Measurements from ENCODE around the gene MARCKSL1. TPM values are rescaled to one million over a fixed set of nuclear protein-coding genes. Genes with fewer than 3 reads are reported as not detected.
"Not testable (repeated sequence)": the region's sequence is repeated elsewhere in the genome, so short reads cannot be mapped to it uniquely, and the experiment has no call there.

The MARCKSL1 gene, protein sequence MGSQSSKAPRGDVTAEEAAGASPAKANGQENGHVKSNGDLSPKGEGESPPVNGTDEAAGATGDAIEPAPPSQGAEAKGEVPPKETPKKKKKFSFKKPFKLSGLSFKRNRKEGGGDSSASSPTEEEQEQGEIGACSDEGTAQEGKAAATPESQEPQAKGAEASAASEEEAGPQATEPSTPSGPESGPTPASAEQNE
- 10 to 100 TPM; 34.5 to 53.9 TPM for total RNA-seq
- long read RNA-seq, partial matches to known transcripts = 0 of 7 reads
- long read RNA-seq, other reads (novel, unspliced or antisense) = 3 of 7 reads

DNA sequence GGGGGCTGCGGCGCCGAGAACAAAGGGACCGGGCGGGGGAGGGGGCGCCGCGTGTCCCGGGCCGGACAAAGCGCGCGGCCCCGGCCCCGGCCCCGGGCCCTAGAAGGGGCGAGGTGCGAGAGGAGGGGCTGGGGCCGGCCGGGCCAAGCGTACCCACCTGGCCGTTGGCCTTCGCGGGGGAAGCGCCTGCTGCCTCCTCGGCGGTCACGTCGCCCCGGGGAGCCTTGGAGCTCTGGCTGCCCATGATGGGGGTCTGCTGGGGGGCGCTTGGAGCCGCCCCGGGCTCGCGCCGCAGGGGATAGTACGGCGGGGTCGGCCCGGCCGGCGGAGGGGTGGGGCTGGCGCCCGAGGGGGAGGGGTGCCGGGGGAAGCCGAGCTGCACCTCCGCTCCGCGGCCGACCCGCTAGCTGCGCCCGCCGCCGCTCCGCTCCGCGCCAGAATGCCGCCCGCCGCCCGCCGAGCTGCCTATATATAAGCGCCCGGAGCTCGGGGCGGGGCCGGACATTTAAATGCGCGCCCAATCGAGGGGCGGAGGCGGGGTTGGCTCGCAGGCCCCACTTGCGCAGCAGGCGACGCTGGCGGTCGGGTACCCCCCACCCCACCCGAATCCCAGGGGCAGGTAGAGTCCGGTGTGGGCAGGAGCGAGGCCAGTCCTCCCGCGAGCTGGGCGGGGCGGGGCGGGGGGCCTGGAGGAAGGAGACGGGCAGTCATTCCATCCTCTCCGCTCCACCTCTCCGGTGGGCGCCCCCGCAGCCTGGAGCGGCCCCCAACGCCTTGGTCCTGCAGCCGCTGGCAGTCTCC lies at the start of gene MARCKSL1:
MARCKSL1 (minus strand) TSS at position 444 of the 801 bp plus-strand sequence; CDS start at position 244, 200 bp downstream.
- intact Hi-C loops (cut with DNase I) = no loop called here
- peak; percentile 92 for DNase-seq
- ATAC-seq = peak; percentile 69 to 81

DNA sequence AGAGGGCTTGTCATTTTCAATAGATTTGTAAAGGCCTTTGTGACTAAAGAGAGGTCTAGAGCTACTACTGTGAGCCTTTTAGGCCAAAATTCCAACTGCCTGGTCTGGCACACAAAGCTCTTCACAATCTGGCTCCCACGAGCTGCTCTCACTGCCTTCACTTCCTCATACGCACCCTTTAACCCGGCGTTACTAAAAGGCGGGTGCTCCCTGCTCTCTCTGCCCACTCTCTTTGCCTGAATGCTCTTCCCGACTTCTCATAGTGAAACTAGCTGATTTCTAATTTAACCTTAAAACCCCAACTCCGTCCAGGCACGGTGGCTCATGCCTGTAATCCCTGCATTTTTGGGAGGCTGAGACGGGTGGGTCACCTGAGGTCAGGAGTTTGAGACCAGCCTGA lies 44.0 kb upstream of the MARCKSL1 start:
- ATAC-seq = no peak
- intact Hi-C loops (cut with DNase I) = no loop called here
- no peak for DNase-seq

DNA sequence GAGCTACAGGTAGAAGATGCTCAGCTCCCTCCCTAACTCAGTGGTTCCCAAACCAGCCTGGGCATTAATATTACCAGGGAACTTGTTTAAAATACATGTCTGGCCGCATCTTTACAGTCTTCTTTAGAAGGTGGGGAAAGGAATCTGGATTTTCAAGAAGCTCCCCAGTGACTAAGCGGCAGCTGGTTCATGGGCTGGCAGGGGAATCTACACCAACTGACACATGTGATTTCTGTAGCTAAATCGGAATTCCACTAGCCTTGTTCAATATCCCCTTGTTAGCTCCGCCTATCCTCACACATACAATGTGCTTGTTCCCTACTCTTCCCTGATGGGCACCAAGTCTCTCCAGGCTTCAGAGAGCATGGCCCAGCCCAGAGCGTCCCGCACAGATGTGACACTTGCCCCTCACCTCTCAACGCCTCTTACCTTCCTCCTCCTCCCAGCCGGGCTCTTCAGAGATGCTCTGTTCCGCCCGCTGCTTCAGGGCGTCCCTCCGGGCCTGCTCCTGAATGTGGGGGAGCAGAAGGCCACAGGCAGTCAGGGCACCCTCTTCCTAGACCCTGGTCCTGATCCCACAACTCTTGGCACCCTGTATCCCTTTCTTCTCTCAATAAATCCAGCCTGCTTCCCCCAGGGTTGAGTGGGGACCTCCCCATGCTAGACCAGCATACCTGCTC lies 41.6 kb upstream of the MARCKSL1 start:
- ATAC-seq (no peak), DNase-seq (no peak)
- intact Hi-C loops (cut with DNase I) = no loop called here

DNA sequence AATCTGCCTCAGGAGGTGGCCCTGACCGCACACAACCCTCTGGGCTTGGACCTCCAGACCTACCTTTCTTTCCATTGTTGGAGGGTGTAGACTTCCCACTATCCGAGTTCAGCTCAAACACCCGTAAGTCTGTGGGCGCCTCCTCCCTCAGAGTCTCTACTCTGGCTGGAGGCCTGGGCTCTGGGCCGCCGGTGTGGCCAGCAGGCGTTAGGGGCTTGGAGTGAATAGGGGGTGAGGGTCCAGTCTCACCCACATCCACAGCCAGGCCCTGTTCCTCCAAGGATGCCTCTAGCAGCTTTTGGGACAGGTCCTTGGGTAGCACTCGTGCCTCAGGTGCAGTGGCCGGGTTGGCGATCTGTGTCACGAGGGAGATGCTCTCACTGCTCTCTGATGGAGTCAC lies 40.2 kb upstream of the MARCKSL1 start:
- intact Hi-C loops (cut with DNase I) = no loop called here
- no peak for DNase-seq
- ATAC-seq = no peak

DNA sequence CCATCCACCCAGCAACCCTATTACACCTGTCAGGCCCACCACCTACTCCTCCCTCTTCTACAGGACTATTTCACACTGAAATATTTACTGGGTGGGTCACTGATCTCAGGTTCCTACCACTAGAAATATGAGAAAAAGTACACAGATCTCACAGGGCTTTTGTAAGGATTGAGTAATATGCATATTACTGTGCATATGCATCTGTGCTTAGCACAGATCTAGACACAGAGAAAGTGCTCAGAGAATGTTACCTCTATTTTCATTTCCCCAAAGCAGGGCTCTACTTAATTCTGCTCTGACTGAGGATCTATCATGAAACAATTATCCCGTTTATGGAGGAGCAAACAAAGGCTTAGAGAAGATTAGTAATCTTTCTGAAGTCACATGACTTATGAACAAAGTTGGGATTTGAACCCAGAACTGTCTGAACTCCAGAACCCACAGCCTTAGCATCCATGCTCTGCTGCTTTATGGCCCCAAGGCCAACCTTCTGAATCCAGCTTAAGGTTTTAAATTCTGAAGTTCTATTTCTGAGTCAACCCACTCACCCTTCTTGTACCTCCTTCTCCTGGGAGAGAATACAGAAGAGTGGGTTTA lies 38.1 kb upstream of the MARCKSL1 start:
- ATAC-seq (no peak), DNase-seq (no peak)
- intact Hi-C loops (cut with DNase I) = no loop called here

DNA sequence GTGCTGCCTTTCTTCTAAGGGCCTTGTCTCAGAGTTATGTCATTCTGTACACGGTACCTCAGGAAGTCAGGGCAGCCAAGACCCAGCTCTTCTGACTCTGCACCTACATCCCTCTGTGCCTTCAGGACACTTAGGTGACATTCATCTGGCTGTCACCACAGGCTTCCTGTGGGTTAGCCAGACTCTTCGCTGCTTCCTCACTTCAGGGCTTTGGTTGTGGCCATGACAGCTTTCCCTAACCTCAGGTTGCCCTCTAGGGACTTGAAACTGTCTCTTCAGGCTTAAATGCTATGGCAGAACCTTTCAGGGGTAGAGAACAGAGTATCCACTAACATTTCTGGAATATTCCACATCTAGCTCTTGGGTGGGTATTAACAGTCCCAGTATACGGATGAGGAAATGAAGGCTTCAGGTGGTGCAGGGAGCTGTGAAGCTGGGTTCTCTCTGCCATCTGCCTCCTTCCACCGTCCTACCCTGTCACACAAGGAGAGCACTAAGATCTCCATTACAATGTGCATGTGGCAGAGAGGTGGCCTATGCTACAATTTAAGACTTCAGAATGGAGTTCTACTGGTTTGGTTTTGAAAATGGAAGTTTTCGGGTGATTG lies 36.2 kb upstream of the MARCKSL1 start:
- intact Hi-C loops (cut with DNase I) = no loop called here
- ATAC-seq (peak in 1 of 2 donors; percentile 27), DNase-seq (no peak)

DNA sequence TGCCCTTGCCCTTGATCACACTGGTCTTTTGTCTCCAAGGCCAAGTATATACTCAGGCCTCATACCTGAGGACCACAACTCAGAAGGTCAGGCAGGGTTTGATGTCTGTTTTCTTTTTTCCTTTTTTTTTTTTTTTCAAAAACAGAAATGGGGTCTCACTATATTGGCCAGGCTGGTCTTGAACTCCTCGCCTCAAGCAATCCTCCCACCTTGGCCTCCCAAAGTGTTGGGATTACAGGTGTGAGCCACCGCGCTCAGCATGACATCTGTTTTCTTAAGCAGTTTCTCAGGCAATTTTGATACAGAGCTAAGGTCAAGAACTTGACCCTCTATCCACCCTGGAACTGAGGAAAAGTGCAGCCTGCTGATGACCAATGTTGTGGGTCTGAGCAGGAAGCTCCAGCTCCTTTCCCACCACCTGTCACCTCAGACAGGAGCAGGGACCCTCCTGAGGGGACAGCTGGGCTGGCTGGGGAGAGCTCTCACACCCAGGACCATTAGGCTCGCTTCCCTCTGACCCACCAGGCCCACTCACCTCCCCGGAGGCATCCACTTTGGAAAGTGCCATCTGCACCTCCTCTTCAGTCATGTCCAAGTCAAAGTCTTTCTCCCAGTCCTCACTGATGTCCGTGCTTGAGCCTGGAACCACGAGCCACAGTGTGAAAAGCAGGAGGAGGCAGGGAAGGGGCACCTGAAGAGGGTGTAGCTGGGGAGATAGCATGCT lies 32.0 kb upstream of the MARCKSL1 start:
- intact Hi-C loops (cut with DNase I) = no loop called here
- ATAC-seq = no peak

DNA sequence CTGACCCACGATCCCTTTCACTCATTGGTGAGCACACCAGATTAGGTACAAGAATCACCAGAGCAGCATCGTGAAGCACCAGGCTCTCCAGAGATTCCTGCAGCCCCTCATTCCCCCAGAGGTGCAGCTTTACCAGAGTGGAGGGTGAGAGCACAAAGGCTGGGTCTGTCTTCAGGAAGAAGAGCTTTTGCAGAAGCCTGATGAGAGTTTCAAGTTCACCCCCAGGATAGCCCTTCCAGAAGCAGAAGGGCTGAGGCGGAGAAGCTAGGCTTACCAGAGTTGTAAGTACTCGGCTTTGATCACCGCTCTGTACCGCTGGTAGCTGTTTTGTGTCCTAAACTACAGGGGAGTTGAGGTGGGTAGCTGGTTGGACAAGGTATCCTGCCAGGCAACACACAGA lies 29.4 kb upstream of the MARCKSL1 start:
- DNase-seq (no peak), ATAC-seq (no peak)
- intact Hi-C loops (cut with DNase I) = no loop called here

More for the DNA sequence above, 32.0 kb upstream of the MARCKSL1 start:
- no peak for DNase-seq

DNA sequence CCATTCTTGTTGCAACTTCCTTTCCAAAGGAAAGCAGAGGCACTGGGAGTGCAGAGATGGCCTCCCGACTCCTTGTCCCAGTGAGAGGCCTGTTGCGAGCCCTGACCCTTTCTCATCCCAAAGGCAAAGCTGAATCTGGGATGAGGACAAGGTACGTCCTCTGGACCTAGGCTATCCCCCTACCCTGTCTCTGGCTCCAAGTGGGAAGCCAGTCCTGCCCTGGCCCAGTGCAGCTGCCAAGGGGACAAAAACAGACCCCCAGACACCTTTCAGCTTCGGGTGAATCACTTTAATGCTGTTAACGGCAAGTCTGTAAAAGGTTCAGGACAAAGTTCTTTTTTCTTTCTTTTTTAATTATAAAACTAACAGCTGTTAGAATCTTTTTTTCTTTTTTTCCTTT lies 28.8 kb upstream of the MARCKSL1 start:
- intact Hi-C loops (cut with DNase I) = no loop called here
- no peak for ATAC-seq

DNA sequence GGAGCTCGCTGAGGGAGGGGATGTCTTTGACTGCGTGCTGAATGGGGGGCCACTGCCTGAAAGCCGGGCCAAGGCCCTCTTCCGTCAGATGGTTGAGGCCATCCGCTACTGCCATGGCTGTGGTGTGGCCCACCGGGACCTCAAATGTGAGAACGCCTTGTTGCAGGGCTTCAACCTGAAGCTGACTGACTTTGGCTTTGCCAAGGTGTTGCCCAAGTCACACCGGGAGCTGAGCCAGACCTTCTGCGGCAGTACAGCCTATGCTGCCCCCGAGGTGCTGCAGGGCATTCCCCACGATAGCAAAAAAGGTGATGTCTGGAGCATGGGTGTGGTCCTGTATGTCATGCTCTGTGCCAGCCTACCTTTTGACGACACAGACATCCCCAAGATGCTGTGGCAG lies 27.7 kb upstream of the MARCKSL1 start:
- no peak for DNase-seq
- ATAC-seq = no peak
- intact Hi-C loops (cut with DNase I) = no loop called here

More for the DNA sequence above, 28.8 kb upstream of the MARCKSL1 start:
- DNase-seq = no peak

DNA sequence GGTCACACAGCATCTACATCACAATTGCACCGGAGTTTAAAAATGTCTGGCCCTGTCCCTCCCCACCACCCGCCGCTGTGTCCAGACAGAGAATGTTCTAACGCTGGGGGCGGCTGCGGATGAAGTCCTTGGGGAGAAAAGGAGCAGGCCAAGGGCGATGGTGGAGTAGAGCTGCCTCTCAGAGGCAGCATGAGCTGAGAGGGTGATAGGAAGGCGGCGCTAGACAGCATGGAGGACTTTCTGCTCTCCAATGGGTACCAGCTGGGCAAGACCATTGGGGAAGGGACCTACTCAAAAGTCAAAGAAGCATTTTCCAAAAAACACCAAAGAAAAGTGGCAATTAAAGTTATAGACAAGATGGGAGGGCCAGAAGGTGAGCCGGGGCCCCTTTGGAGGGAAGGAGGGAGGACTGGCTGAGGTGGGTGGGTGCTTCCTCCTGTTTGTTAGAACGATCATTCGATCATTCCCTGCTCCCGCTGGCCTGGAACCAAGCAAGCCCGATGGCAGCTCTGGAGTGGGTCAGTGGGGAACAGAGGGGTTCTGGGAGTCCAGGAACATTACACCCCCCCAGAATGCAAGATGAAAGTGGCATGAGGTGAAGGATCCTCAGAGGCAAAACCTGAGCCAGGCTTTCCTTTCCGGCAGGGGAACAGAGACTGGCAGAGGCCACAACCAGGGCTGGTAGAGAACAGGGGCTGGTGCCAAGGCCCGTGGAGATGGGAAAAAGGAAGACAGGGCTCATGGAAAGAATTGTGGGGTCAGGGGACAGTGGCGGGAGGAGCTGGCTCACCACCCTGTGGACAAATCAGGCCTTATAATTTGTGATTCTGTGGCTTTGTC lies 26.7 kb upstream of the MARCKSL1 start, which contains the start of the genes FAM229A and TSSK3:
FAM229A (minus strand) TSS at position 12 of the 840 bp plus-strand sequence. CDS start 394 bp downstream, outside the sequence.
TSSK3 (plus strand) TSS at position 66 of the 840 bp plus-strand sequence; CDS start at position 229, 163 bp downstream.
- DNase-seq (no peak), ATAC-seq (peak in 1 of 2 donors; percentile 38)
- intact Hi-C loops (cut with DNase I) = no loop called here

DNA sequence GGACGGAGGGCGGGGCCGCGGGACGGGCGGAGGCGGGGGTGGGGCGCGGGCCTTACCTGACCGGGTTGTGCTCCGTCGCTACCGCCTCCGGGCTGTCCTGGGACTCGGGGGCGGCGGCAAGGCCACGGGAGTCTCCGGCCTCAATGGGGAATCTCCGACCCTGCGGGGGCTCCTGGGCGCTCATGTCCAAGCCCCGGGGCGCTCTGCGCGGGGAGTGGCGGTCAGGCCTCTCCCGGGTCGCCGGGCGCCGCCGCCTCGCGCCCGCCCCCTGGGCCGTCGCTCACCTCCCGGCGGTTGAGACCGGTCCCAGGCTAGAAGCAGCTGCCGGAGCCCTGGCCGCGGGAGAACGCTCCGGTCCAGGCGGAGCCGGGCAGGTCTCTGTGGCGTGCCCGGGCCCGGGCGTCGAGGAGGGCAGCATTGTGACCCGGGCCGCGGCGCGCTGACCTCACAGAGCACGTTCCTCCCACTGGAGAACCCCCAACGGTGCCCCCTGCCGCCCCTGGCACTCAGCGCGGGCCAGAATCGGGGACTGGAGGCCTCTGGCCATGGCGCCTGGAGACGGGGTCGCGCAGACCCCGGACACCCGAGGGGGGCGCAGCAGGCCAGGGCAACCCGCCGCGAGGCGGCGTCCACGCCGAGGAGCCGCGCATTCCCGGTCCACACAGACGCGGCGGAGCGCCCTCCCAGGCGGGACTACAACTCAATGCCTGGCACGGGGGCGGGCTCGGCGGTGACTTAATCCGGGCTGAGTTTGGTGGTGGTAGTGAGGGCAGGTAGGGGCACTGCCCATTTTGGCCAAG lies 25.8 kb upstream of the MARCKSL1 start:
- DNase-seq (peak; percentile 76), ATAC-seq (peak; percentile 75 to 82)
- intact Hi-C loops (cut with DNase I) = no loop called here

DNA sequence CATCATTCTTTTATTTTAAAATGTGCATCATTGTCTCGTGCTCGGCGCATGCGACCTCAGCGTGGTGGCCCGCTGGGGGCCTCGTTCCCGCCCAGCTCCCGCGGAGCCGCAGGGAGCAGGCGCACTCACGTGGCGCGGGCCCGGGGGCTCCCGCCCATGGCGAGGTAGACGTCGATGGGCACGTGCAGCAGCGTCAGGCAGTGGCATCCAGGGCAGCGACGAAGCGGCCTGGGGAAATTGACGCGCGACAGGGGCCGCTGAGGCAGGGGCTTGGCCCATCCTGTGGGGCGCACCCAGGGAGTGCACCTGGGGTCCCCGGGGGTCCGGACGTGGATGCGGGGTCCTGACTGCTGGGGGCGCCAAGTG lies 25.3 kb upstream of the MARCKSL1 start:
- intact Hi-C loops (cut with DNase I) = no loop called here
- DNase-seq (no peak), ATAC-seq (no peak)

DNA sequence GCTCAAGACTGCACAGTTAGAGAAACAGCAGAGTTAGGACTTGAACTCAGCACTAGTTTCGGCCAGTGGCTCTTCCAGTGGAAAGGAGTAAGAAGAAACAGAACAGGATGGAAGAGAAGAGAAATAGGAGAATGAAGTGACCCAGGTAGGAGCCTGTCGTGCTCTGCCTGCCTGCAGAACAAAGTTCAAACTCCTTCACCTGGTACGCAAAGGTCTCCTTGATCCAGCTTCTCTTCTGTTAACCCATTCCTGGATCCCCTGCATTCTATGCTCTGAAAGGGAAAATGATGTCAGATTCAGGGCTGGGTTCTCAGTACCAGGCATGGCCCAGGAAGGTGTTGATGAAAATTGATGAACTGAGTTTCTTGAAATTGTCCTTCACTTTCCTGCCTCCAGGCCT lies 22.4 kb upstream of the MARCKSL1 start:
- ATAC-seq (no peak), DNase-seq (no peak)
- intact Hi-C loops (cut with DNase I) = no loop called here

DNA sequence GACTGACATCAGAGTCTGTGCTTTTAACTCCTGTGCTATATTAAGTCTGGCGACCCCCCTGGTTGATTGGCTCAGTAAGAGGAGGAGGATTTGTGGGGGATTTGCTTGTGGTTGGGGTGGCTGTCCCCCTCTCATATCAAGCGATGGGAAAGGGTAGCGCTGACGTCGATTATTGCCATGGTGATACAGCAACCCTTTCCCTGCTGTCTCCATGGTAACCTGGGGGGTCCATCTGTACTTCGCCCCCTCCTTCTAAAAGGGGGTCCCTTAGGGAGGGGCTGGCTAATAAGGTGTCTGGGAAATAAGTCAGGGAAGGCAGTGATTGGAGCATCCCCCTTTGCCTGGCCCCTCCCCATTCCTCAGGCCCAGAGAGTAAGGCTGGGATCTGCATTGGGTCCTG lies 21.6 kb upstream of the MARCKSL1 start:
- intact Hi-C loops (cut with DNase I) = no loop called here
- DNase-seq (no peak), ATAC-seq (no peak)

DNA sequence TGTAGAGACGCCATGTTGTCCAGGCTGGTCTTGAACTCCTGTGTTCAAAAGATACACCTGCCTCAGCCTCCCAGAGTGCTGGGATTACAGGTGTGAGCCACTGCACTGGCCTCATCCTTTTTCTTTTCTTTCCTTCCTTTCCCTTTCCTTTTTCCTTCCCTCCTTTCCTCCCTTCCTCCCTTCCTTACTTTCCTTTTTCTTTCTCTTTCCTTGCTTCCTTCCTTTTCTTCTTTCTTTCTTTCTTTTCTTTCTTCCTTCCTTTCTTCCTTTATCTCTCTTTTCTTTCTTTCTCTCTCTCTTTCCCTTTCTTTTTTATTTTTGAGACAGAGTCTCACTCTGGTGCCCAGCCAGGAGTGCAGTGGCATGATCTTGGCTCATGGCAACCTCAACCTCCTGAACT lies 20.4 kb upstream of the MARCKSL1 start:
- DNase-seq (no peak), ATAC-seq (no peak)
- intact Hi-C loops (cut with DNase I) = no loop called here

DNA sequence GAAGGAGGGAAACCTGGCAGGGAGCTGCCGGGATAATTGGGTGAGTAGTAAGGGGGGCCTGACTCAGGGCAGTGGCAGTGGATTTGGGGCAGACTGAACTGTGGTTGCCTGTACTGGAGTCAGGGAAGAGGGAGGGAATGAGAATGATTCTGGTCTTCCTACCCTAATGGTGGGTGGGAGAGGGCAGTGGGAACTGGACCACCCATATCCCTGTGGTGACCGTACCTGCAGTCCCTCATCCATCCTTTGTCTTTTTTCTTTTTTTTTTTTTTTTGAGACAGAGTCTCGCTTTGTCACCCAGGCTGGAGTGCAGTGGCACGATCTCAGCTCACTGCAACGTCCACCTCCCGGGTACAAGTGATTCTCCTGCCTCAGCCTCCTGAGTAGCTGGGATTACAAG lies 19.7 kb upstream of the MARCKSL1 start:
- ATAC-seq; DNase-seq; intact Hi-C loops (cut with DNase I): not testable (repeated sequence)

All from left cardiac atrium (tissue), 4 donors.